Activated naive CD8-positive, alpha-beta T cell treated with anti-CD3 and anti-CD28 coated beads, Interleukin-2, amount 10 ng/mL, durations not matched to agents 7 days and 5 days (primary cell): ENCODE measurements around the gene POLD2. TPM values are rescaled to one million over a fixed set of nuclear protein-coding genes. Genes with fewer than 3 reads are reported as not detected.

ENCODE experiments used
- ATAC-seq: fragments of 150-1000 bp; cut with Tn5 transposase; one replicate; pipeline ENCODE4 v1.10.0; 2021; ENCODE audit warnings: low read depth, moderate library complexity
- POLR2A ChIA-PET: fragments of 350-600 bp; sonication (Branson Sonifier 250); formaldehyde crosslinking; loops from one replicate; lab custom pipeline; 2021; ENCODE audit warnings: antibody characterized with exemption; lab: Charles Lee
- DNase-seq: peaks from one replicate; pipeline ENCODE4 v3.0.0; 2021
- H3K27ac Mint-ChIP-seq: one replicate; pipeline ENCODE4 v1.8.0; 2022; ENCODE audit warnings: mild to moderate bottlenecking, mixed read lengths
- H3K27me3 Mint-ChIP-seq: one replicate; pipeline ENCODE4 v1.8.0; 2022; ENCODE audit warnings: mild to moderate bottlenecking, moderate library complexity, mixed read lengths
- H3K36me3 Mint-ChIP-seq: one replicate; pipeline ENCODE4 v1.8.0; 2021; ENCODE audit warnings: mild to moderate bottlenecking, mixed read lengths
- H3K4me1 Mint-ChIP-seq: one replicate; pipeline ENCODE4 v1.8.0; 2021; ENCODE audit warnings: mixed read lengths
- H3K4me3 Mint-ChIP-seq: one replicate; pipeline ENCODE4 v1.8.0; 2022; ENCODE audit warnings: mild to moderate bottlenecking, moderate library complexity, mixed read lengths
- H3K9me3 Mint-ChIP-seq: one replicate; pipeline ENCODE4 v1.8.0; 2021; ENCODE audit warnings: mixed read lengths
- microRNA-seq: library from miRNA; unstranded; fragments of <30 nt; microRNA quantifications from one replicate; pipeline ENCODE4 v1.2.0, GENCODE V29; 2022
- total RNA-seq, 2 experiments: library from RNA; stranded (reverse); gene quantifications; one replicate each; pipeline ENCODE4 v1.2.3, GENCODE V29; 2021

POLD2 gene
- total RNA-seq, 2 experiments from 2014 or later: 99.3 to 99.4 TPM

GRCh38 chr7:44066494-44067063, 56.8 kb downstream of the POLD2 start:
- H3K36me3 Mint-ChIP-seq: peaks cover 4% of the 10 kb centered on the region
- DNase-seq: peak; percentile 33
- H3K9me3 Mint-ChIP-seq: no peaks in the 10 kb centered on the region
- no peak overlapping the region for H3K4me3 Mint-ChIP-seq
- H3K4me1 Mint-ChIP-seq: peaks cover 9% of the 10 kb centered on the region
- peak; percentile 5 for ATAC-seq
- peak overlapping the region; percentile 35 for H3K27ac Mint-ChIP-seq
- H3K27me3 Mint-ChIP-seq: no peaks in the 10 kb centered on the region
- POLR2A ChIA-PET: interaction anchor here (0.6 to 3.6 kb wide), 7 partner anchors 8 to 858 kb away, joined by 3 to 22 read pairs (median 3); partner anchors contain the start of genes DBNL and YKT6

- POLR2A ChIA-PET: interaction anchor here (0.6 to 3.6 kb wide), 6 partner anchors 8 to 859 kb away, joined by 3 to 22 read pairs (median 4); partner anchors contain the start of genes DBNL and YKT6
- no peak overlapping the region for H3K4me3 Mint-ChIP-seq
Measured at GRCh38 chr7:44066111-44066460, 57.3 kb downstream of the POLD2 start.

GRCh38 chr7:44065431-44066110, 57.8 kb downstream of the POLD2 start, which contains the start of gene PGAM2:
PGAM2 (minus strand) TSS chr7:44065567; CDS start chr7:44065529, 38 bp downstream.
- no peaks in the 10 kb centered on the region for H3K27me3 Mint-ChIP-seq
- H3K4me1 Mint-ChIP-seq: peaks cover 7% of the 10 kb centered on the region
- DNase-seq: peak; percentile 36
- no peaks in the 10 kb centered on the region for H3K9me3 Mint-ChIP-seq
- H3K4me3 Mint-ChIP-seq: no peak within 1 kb of the TSS
- POLR2A ChIA-PET: interaction anchor here (1.4 to 3.6 kb wide), 5 partner anchors 9 to 135 kb away, joined by 3 to 22 read pairs (median 4); partner anchors contain the start of genes DBNL and YKT6
- H3K27ac Mint-ChIP-seq: no peak within 1 kb of the TSS
- peak; percentile 44 for ATAC-seq
- H3K36me3 Mint-ChIP-seq: peaks cover 7% of the 10 kb centered on the region

More at GRCh38 chr7:44066111-44066460, 57.3 kb downstream of the POLD2 start:
- no peaks in the 10 kb centered on the region for H3K27me3 Mint-ChIP-seq
- H3K4me1 Mint-ChIP-seq: peaks cover 7% of the 10 kb centered on the region
- no peak for DNase-seq
- peak; percentile 6 for ATAC-seq
- H3K9me3 Mint-ChIP-seq: no peaks in the 10 kb centered on the region
- peaks cover 7% of the 10 kb centered on the region for H3K36me3 Mint-ChIP-seq
- H3K27ac Mint-ChIP-seq: no peak overlapping the region

- Mint-ChIP-seq H3K36me3 (peaks cover 9% of the 10 kb centered on the region), H3K4me3 (no peak overlapping the region), H3K27ac (no peak overlapping the region), H3K4me1 (peaks cover 6% of the 10 kb centered on the region), H3K9me3 (no peaks in the 10 kb centered on the region), H3K27me3 (no peaks in the 10 kb centered on the region)
- DNase-seq (no peak), ATAC-seq (peak; percentile 19)
- POLR2A ChIA-PET: interaction anchor here (0.7 to 3.6 kb wide), 7 partner anchors 10 to 136 kb away, joined by 3 to 22 read pairs (median 3); partner anchors contain the start of genes DBNL and YKT6
Measured at GRCh38 chr7:44064791-44065430, 58.4 kb downstream of the POLD2 start.

Small RNAs within 50 kb of the gene (microRNA-seq; reads per million reads assigned to microRNA genes)
- not detected for gene MIR6838

Other genes starting within 250 kb of the POLD2 start
- 10 to 100 TPM; 26.5 to 26.9 TPM for gene URGCP, start 217.0 kb downstream of the POLD2 start, total RNA-seq
- 1 to 10 TPM; 6.2 to 7.5 TPM for gene UBE2D4, start 197.1 kb downstream of the POLD2 start, total RNA-seq
- gene SPDYE1, start 125.7 kb downstream of the POLD2 start, total RNA-seq: under 1 TPM in 1 of 2 experiments, not detected in 1; 0.11 TPM
- 100 to 1,000 TPM; 152 to 157 TPM for gene DBNL, start 78.8 kb downstream of the POLD2 start, total RNA-seq
- gene PGAM2, start 58.0 kb downstream of the POLD2 start, total RNA-seq: 1 to 10 TPM in 1 of 2 experiments, under 1 TPM in 1; 0.74 to 2.1 TPM
- 10 to 100 TPM; 51.0 to 54.5 TPM for gene POLM, start 41.0 kb downstream of the POLD2 start, total RNA-seq
- 10 to 100 TPM; 21.5 to 22.0 TPM for gene AEBP1, start 19.2 kb downstream of the POLD2 start, total RNA-seq
- not detected for gene MYL7, start 17.8 kb upstream of the POLD2 start, total RNA-seq
- under 1 TPM; 0.23 to 0.30 TPM for gene GCK, start 65.9 kb upstream of the POLD2 start, total RNA-seq
- gene YKT6, start 77.4 kb upstream of the POLD2 start, total RNA-seq: 10 to 100 TPM; 58.9 to 62.4 TPM
- gene CAMK2B, start 202.0 kb upstream of the POLD2 start, total RNA-seq: under 1 TPM in 1 of 2 experiments, not detected in 1; 0.11 TPM